GM12875 (cell line): ENCODE data around the gene PIK3R1.
"Not testable (repeated sequence)": the region's sequence is repeated elsewhere in the genome, so short reads cannot be mapped to it uniquely, and the experiment has no call there.

Source experiments
- H3K4me3 ChIP-seq: one replicate; pipeline ENCODE4 v1.5.1; 2011; ENCODE audit warnings: low read depth, low read length, control low read depth
- CTCF ChIP-seq: IDR thresholded peaks from 2 replicates; pipeline ENCODE4 v1.5.1; 2011; ENCODE audit warnings: low read depth, mild to moderate bottlenecking, control low read depth, inconsistent platforms, low read length, moderate library complexity, borderline replicate concordance; ENCODE audit not compliant: insufficient read depth

PIK3R1 gene

GRCh38 chr5:68192679-68193060 is 22.9 kb upstream of the PIK3R1 start:
- no peak overlapping the region for H3K4me3 ChIP-seq
- TF ChIP-seq CTCF = no peak

GRCh38 chr5:68193481-68194036 is 22.0 kb upstream of the PIK3R1 start:
- no peak for TF ChIP-seq CTCF
- no peak overlapping the region for H3K4me3 ChIP-seq

GRCh38 chr5:68194386-68194785 is 21.2 kb upstream of the PIK3R1 start:
- TF ChIP-seq CTCF = no peak
- H3K4me3 ChIP-seq = no peak overlapping the region

- TF ChIP-seq CTCF = no peak
- H3K4me3 ChIP-seq = no peak overlapping the region
Observed at GRCh38 chr5:68195137-68195536, 20.4 kb upstream of the PIK3R1 start.

- no peak for TF ChIP-seq CTCF
- no peak overlapping the region for H3K4me3 ChIP-seq
Observed at GRCh38 chr5:68196876-68197275, 18.7 kb upstream of the PIK3R1 start.

GRCh38 chr5:68200288-68200687 is 15.3 kb upstream of the PIK3R1 start:
- no peak for TF ChIP-seq CTCF
- no peak overlapping the region for H3K4me3 ChIP-seq

GRCh38 chr5:68210654-68211053 is 4.9 kb upstream of the PIK3R1 start:
- not testable (repeated sequence) for H3K4me3 ChIP-seq

GRCh38 chr5:68214482-68215207 is 911 bp upstream of the PIK3R1 start:
- peak overlapping the region; percentile 95 for H3K4me3 ChIP-seq
- TF ChIP-seq CTCF = no peak
